Liver (tissue), 9 donors: ENCODE measurements around the gene RTN4IP1. TPM values are rescaled to one million over a fixed set of nuclear protein-coding genes. Genes with fewer than 3 reads are reported as not detected.
"Not testable (repeated sequence)": the region's sequence is repeated elsewhere in the genome, so short reads cannot be mapped to it uniquely, and the experiment has no call there.

ENCODE experiments used
- DNase-seq: peaks from one replicate; pipeline ENCODE4 v3.0.0-alpha.2; 2017; ENCODE audit warnings: low spot score
- H3K27ac ChIP-seq, 2 donors: one replicate each; pipeline ENCODE4 v1.7.0; 2013; ENCODE audit warnings: inconsistent platforms in 2 of 2, low read length in 2 of 2, control low read depth in 1 of 2, low read depth in 1 of 2, mild to moderate bottlenecking in 1 of 2
- H3K27me3 ChIP-seq, 4 donors: one replicate each; pipeline versions ENCODE4 v1.6.1 to v1.7.0; 2013; ENCODE audit warnings: low read length in 3 of 4, inconsistent platforms in 1 of 4, mild to moderate bottlenecking in 1 of 4, moderate library complexity in 1 of 4; ENCODE audit not compliant: control insufficient read depth in 4 of 4, insufficient read depth in 4 of 4
- H3K36me3 ChIP-seq, 4 donors: one replicate each; pipeline versions ENCODE4 v1.6.1 to v1.7.0; 2013; ENCODE audit warnings: low read length in 3 of 4, mild to moderate bottlenecking in 3 of 4, low read depth in 1 of 4, moderate library complexity in 1 of 4; ENCODE audit not compliant: control insufficient read depth in 4 of 4, insufficient read depth in 3 of 4
- H3K4me1 ChIP-seq, 4 donors: one replicate each; pipeline versions ENCODE4 v1.6.1 to v1.7.0; 2013; ENCODE audit warnings: low read length in 3 of 4, mild to moderate bottlenecking in 3 of 4, moderate library complexity in 1 of 4; ENCODE audit not compliant: control insufficient read depth in 4 of 4, insufficient read depth in 4 of 4
- H3K4me3 ChIP-seq, 3 donors: one replicate each; pipeline versions ENCODE4 v1.6.1 to v1.7.0; 2013; ENCODE audit warnings: low read length in 3 of 3, control low read depth in 1 of 3, low read depth in 1 of 3, mild to moderate bottlenecking in 1 of 3
- H3K9ac ChIP-seq, 2 donors: one replicate each; pipeline ENCODE4 v1.7.0; 2013; ENCODE audit warnings: low read length in 2 of 2, mild to moderate bottlenecking in 2 of 2, moderate library complexity in 2 of 2, control low read depth in 1 of 2, low read depth in 1 of 2
- H3K9me3 ChIP-seq, 4 donors: one replicate each; pipeline versions ENCODE4 v1.6.1 to v1.7.0; 2013; ENCODE audit warnings: low read length in 3 of 4; ENCODE audit not compliant: control insufficient read depth in 4 of 4
- EGR1 ChIP-seq, 2 donors: IDR thresholded peaks; 2 replicates each; pipeline ENCODE4 v1.6.1; 2016 to 2018; ENCODE audit warnings: antibody characterized with exemption in 2 of 2, low read depth in 2 of 2
- FOXA1 ChIP-seq: IDR thresholded peaks from 2 replicates; pipeline ENCODE4 v1.6.1; 2016; ENCODE audit warnings: antibody characterized with exemption
- GABPA ChIP-seq, 2 donors: IDR thresholded peaks in 1 of 2; conservative IDR thresholded peaks in 1 of 2; 2 replicates each; pipeline ENCODE4 v1.6.1; 2016; ENCODE audit warnings: antibody characterized with exemption in 2 of 2, mild to moderate bottlenecking in 1 of 2, moderate library complexity in 1 of 2
- JUND ChIP-seq, 2 donors: IDR thresholded peaks; 2 replicates each; pipeline ENCODE4 v1.6.1; 2016; ENCODE audit warnings: antibody characterized with exemption in 2 of 2
- MAX ChIP-seq: IDR thresholded peaks from 2 replicates; pipeline ENCODE4 v1.6.1; 2016; ENCODE audit warnings: antibody characterized with exemption
- NR2F2 ChIP-seq: IDR thresholded peaks from 2 replicates; pipeline ENCODE4 v1.6.1; 2016; ENCODE audit warnings: antibody characterized with exemption
- RAD21 ChIP-seq, 2 donors: IDR thresholded peaks; 2 replicates each; pipeline ENCODE4 v1.6.1; 2016; ENCODE audit warnings: antibody characterized with exemption in 2 of 2, mild to moderate bottlenecking in 2 of 2
- YY1 ChIP-seq: IDR thresholded peaks from 2 replicates; pipeline ENCODE4 v1.6.1; 2016; ENCODE audit warnings: antibody characterized with exemption, mild to moderate bottlenecking
- WGBS: extraction: QIAGEN DNeasy Blood & Tissue Kit; methylation state at CpG from one replicate; pipeline ENCODE4 v1.1.7; 2013; 5-methylcytosine and 5-hydroxymethylcytosine counted together
- polyA plus RNA-seq, 2 donors: library from polyadenylated mRNA; stranded (reverse) in 1 of 2; unstranded in 1 of 2; fragments of 200-250 nt in 1 of 2; fragments of >200 nt in 1 of 2; fragmentation: Nextera tagmentation in 1 of 2; extraction: Ambion mirVana in 1 of 2; gene quantifications; one replicate each; pipeline versions ENCODE4 v1.2.1 to v1.2.3, GENCODE V29; 2013 to 2015
- total RNA-seq, 2 donors: library from RNA; depleted of rRNA; stranded (reverse); fragments of >200 nt; gene quantifications; one replicate each; pipeline ENCODE4 v1.2.3, GENCODE V29; 2014
- TF ChIP-seq, protein P1 (sequence below): IDR thresholded peaks from 2 replicates; pipeline ENCODE4 v1.6.1; 2016; ENCODE audit warnings: antibody characterized with exemption, mild to moderate bottlenecking
- donor health status: healthy.
- donor health status: healthy.
- donor health status: healthy.
- donor health status: healthy.
- donor health status: healthy.

Gene RTN4IP1
- total and polyA plus RNA-seq, 4 donors: 3.7 to 6.9 (median 4.6) TPM

DNA sequence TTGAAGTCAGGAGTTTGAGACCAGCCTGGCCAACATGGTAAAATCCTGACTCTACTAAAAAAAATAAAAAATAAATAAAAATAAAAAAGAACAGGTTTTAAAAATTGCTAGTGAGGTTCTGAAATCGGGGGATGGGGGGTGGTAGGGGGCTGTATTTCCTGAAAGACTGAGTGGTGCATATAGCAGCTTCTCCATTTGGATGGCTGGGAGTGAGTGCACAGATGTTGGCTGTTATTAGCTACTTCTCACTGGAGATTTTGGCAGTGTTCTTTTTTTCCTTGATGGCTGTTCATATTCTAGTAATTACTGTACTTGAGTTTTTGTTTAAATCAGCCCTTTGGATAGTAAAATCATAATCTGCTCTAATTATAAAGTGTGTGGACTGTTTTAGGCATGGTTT lies 79.8 kb downstream of the RTN4IP1 start:
- Histone ChIP-seq H3K4me1 (peaks cover 0 to 1% (median 0%) of the 10 kb centered on the region in 4 donors), H3K4me3 (no peak overlapping the region), H3K9ac (no peak overlapping the region), H3K9me3 (no peaks in the 10 kb centered on the region), H3K36me3 (peaks cover 3 to 25% (median 9%) of the 10 kb centered on the region in 4 donors), H3K27ac (no peak overlapping the region), H3K27me3 (no peaks in the 10 kb centered on the region)
- WGBS: 83% methylated on average over 1 of the region's 1 CpG
- no peak for DNase-seq
- TF ChIP-seq YY1 (no peak), JUND (IDR thresholded peaks at IDR 0.05) (no peak), FOXA1 (no peak), MAX (no peak)
- TF ChIP-seq, protein P1, sequence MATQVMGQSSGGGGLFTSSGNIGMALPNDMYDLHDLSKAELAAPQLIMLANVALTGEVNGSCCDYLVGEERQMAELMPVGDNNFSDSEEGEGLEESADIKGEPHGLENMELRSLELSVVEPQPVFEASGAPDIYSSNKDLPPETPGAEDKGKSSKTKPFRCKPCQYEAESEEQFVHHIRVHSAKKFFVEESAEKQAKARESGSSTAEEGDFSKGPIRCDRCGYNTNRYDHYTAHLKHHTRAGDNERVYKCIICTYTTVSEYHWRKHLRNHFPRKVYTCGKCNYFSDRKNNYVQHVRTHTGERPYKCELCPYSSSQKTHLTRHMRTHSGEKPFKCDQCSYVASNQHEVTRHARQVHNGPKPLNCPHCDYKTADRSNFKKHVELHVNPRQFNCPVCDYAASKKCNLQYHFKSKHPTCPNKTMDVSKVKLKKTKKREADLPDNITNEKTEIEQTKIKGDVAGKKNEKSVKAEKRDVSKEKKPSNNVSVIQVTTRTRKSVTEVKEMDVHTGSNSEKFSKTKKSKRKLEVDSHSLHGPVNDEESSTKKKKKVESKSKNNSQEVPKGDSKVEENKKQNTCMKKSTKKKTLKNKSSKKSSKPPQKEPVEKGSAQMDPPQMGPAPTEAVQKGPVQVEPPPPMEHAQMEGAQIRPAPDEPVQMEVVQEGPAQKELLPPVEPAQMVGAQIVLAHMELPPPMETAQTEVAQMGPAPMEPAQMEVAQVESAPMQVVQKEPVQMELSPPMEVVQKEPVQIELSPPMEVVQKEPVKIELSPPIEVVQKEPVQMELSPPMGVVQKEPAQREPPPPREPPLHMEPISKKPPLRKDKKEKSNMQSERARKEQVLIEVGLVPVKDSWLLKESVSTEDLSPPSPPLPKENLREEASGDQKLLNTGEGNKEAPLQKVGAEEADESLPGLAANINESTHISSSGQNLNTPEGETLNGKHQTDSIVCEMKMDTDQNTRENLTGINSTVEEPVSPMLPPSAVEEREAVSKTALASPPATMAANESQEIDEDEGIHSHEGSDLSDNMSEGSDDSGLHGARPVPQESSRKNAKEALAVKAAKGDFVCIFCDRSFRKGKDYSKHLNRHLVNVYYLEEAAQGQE: no peak

DNA sequence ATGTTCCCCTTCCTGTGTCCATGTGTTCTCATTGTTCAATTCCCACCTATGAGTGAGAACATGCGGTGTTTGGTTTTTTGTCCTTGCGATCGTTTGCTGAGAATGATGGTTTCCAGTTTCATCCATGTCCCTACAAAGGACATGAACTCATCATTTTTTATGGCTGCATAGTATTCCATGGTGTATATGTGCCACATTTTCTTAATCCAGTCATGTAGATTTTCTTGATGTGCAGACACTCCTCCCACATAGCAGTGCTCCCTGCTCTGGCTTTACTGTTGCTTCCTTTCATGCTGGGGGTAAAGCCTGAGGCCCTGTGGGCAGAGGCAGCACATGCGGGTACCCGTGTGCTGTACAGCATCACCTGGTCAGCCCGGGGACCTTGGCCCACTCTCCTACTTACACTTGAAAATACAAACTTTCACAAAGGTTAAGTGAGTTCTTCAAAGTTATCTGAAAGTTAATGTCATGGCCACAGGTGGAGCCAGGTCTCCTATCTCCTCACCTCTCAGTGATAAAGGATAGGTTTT lies 80.3 kb downstream of the RTN4IP1 start:
- H3K9me3 ChIP-seq, DNase-seq, H3K9ac ChIP-seq, H3K4me3 ChIP-seq, H3K27me3 ChIP-seq, H3K4me1 ChIP-seq, H3K27ac ChIP-seq: not testable (repeated sequence)
- peaks cover 3 to 25% (median 9%) of the 10 kb centered on the region in 4 donors for H3K36me3 ChIP-seq
- 98% methylated on average over 3 of the region's 6 CpGs for WGBS

- H3K4me3 ChIP-seq: no peak overlapping the region
- no peaks in the 10 kb centered on the region for H3K27me3 ChIP-seq
- no peak for TF ChIP-seq MAX
- no peak for TF ChIP-seq RAD21 (IDR thresholded peaks at IDR 0.05)
- TF ChIP-seq EGR1 (IDR thresholded peaks at IDR 0.05; ENCODE audit: low read depth in 2 of 2): no peak
- TF ChIP-seq NR2F2: no peak
- no peak for TF ChIP-seq GABPA (IDR thresholded peaks at IDR 0.05 in 1 of 2, conservative IDR thresholded peaks at IDR 0.05 in 1 of 2)
- TF ChIP-seq JUND (IDR thresholded peaks at IDR 0.05): no peak
- peaks cover 0 to 1% (median 0%) of the 10 kb centered on the region in 4 donors for H3K4me1 ChIP-seq
- H3K9me3 ChIP-seq: no peaks in the 10 kb centered on the region
- no peak for DNase-seq
- H3K27ac ChIP-seq: no peak overlapping the region
- no peak overlapping the region for H3K9ac ChIP-seq
- 81% methylated on average over 6 of the region's 6 CpGs for WGBS
- H3K36me3 ChIP-seq: peaks cover 0 to 20% (median 3%) of the 10 kb centered on the region in 4 donors
Measured at GRCh38 chr6:106547601-106548453, 81.5 kb downstream of the RTN4IP1 start.
